Measurements from ENCODE around the gene BCAP31.

The BCAP31 gene

GRCh38 chrX:153651540-153652079 is 72.6 kb downstream of the BCAP31 start:
- H3K4me1 ChIP-seq (ENCODE audit: control insufficient read depth, insufficient read depth, low read length, poor library complexity, severe bottlenecking) = no peaks in the 10 kb centered on the region
- H3K36me3 ChIP-seq (ENCODE audit: control insufficient read depth, insufficient read depth, low read length) = no peaks in the 10 kb centered on the region
- no peak overlapping the region for H3K27ac ChIP-seq (ENCODE audit: low read depth, low read length, severe bottlenecking)
- no peak overlapping the region for H3K4me3 ChIP-seq (ENCODE audit: extremely low read depth, insufficient read depth, low read length, poor library complexity, severe bottlenecking)
- H3K9me3 ChIP-seq (ENCODE audit: control insufficient read depth, low read length) = no peaks in the 10 kb centered on the region
- WGBS, 2 experiments (ENCODE audit: insufficient coverage in 2 of 2) = 100% methylated on average over 5 of the region's 9 CpGs; no CpG with 5 or more reads in 1 of the 2 experiments

GRCh38 chrX:153650959-153651358 is 73.2 kb downstream of the BCAP31 start:
- no peaks in the 10 kb centered on the region for H3K36me3 ChIP-seq (ENCODE audit: control insufficient read depth, insufficient read depth, low read length)
- H3K27ac ChIP-seq (ENCODE audit: low read depth, low read length, severe bottlenecking) = no peak overlapping the region
- H3K4me3 ChIP-seq (ENCODE audit: extremely low read depth, insufficient read depth, low read length, poor library complexity, severe bottlenecking) = no peak overlapping the region
- WGBS, 2 experiments (ENCODE audit: insufficient coverage in 2 of 2) = no CpG with 5 or more reads among the region's 13 CpGs
- no peaks in the 10 kb centered on the region for H3K9me3 ChIP-seq (ENCODE audit: control insufficient read depth, low read length)
- H3K4me1 ChIP-seq (ENCODE audit: control insufficient read depth, insufficient read depth, low read length, poor library complexity, severe bottlenecking) = no peaks in the 10 kb centered on the region
